ENCODE measurements around the gene TRABD2B. TPM values are rescaled to one million over a fixed set of nuclear protein-coding genes. Genes with fewer than 3 reads are reported as not detected.

Gene TRABD2B
- polyA plus RNA-seq, 1 of the 3 experiments (the other 2 are of a cell fraction): 0.03 TPM

- Histone ChIP-seq H4K20me1 (ENCODE audit: insufficient read depth) (no peaks in the 10 kb centered on the region), H3K4me1 (ENCODE audit: control insufficient read depth in 1 of 2, insufficient read depth in 2 of 2, low read depth in 1 of 2, low read length in 1 of 2) (peaks cover 0 to 9% of the 10 kb centered on the region in 2 experiments; a peak in 1 of 4 replicates), H3K27ac (ENCODE audit: low read depth in 2 of 2, low read length in 1 of 2) (no peak overlapping the region), H2AFZ (ENCODE audit: low read depth) (no peak overlapping the region), H3K9me3 (no peaks in the 10 kb centered on the region), H3K9ac (no peak overlapping the region), H3K9me2 (no peaks in the 10 kb centered on the region), H3K79me2 (ENCODE audit: insufficient read depth) (no peaks in the 10 kb centered on the region), H3F3A (replicated peaks; ENCODE audit: insufficient read depth) (no peaks in the 10 kb centered on the region), H3K4me2 (no peak overlapping the region), H3K4me3 (ENCODE audit: low read depth in 2 of 2, low read length in 1 of 2) (no peak overlapping the region), H3K36me3 (replicated peaks in 1 of 2; ENCODE audit: control insufficient read depth in 1 of 2, insufficient read depth in 2 of 2, low read length in 1 of 2) (no peaks in the 10 kb centered on the region), H3K27me3 (ENCODE audit: insufficient read depth) (no peaks in the 10 kb centered on the region)
- 58% methylated on average over 2 of the region's 2 CpGs for WGBS (ENCODE audit: low lambda C conversion rate)
- ChIA-PET POLR2A (no interaction called here), CTCF (interaction anchor here (0.6 kb wide), 1 partner anchor 203 kb away, joined by 3 read pairs; no protein-coding TSS in a partner anchor)
- no peak for DNase-seq
- TF ChIP-seq JUND (IDR thresholded peaks at IDR 0.05) (no peak), TCF12 (IDR thresholded peaks at IDR 0.05) (no peak), FOSL2 (IDR thresholded peaks at IDR 0.05; ENCODE audit: borderline replicate concordance, low read depth) (no peak), TAF1 (IDR thresholded peaks at IDR 0.05; ENCODE audit: borderline replicate concordance, low read depth, low read length) (no peak), GABPA (IDR thresholded peaks at IDR 0.05; ENCODE audit: low read depth) (no peak), GATA2 (CRISPR knock-in tag; IDR thresholded peaks at IDR 0.05) (no peak), FOXM1 (IDR thresholded peaks at IDR 0.05; ENCODE audit: low read depth) (no peak), POLR2AphosphoS5 (IDR thresholded peaks at IDR 0.05; ENCODE audit: low read depth, low read length) (no peak), RAD21 (IDR thresholded peaks at IDR 0.05; ENCODE audit: low read length) (no peak), ZBTB33 (IDR thresholded peaks at IDR 0.05; ENCODE audit: borderline replicate concordance, low read depth) (no peak), RXRA (IDR thresholded peaks at IDR 0.05; ENCODE audit: borderline replicate concordance, low read depth) (no peak), PBX3 (IDR thresholded peaks at IDR 0.05) (no peak), CHD2 (IDR thresholded peaks at IDR 0.05; ENCODE audit: low read length, partially characterized antibody) (no peak), EP300 (IDR thresholded peaks at IDR 0.05; ENCODE audit: borderline replicate concordance in 1 of 2, low read depth in 1 of 2, low read length in 1 of 2) (no peak), NRF1 (IDR thresholded peaks at IDR 0.05; ENCODE audit: low read depth, low read length) (no peak)
These were observed 55.5 kb downstream of the TRABD2B start for GRCh38 chr1:47941609-47942239.

GRCh38 chr1:47940779-47941178 is 56.4 kb downstream of the TRABD2B start:
- no peaks in the 10 kb centered on the region for H3K79me2 ChIP-seq (ENCODE audit: insufficient read depth)
- H3K27me3 ChIP-seq (ENCODE audit: insufficient read depth): no peaks in the 10 kb centered on the region
- H3K9ac ChIP-seq: no peak overlapping the region
- H3K36me3 ChIP-seq (replicated peaks in 1 of 2; ENCODE audit: control insufficient read depth in 1 of 2, insufficient read depth in 2 of 2, low read length in 1 of 2): no peaks in the 10 kb centered on the region
- ChIA-PET CTCF (interaction anchor here (1.0 kb wide), 1 partner anchor 12 kb away, joined by 4 read pairs; no protein-coding TSS in a partner anchor), POLR2A (no interaction called here)
- no peak overlapping the region for H2AFZ ChIP-seq (ENCODE audit: low read depth)
- no peaks in the 10 kb centered on the region for H4K20me1 ChIP-seq (ENCODE audit: insufficient read depth)
- H3K27ac ChIP-seq (ENCODE audit: low read depth in 2 of 2, low read length in 1 of 2): no peak overlapping the region
- peaks cover 0 to 9% of the 10 kb centered on the region in 2 experiments; a peak in 1 of 4 replicates for H3K4me1 ChIP-seq (ENCODE audit: control insufficient read depth in 1 of 2, insufficient read depth in 2 of 2, low read depth in 1 of 2, low read length in 1 of 2)
- no peaks in the 10 kb centered on the region for H3K9me2 ChIP-seq
- H3F3A ChIP-seq (replicated peaks; ENCODE audit: insufficient read depth): no peaks in the 10 kb centered on the region
- no peak overlapping the region for H3K4me2 ChIP-seq
- WGBS (ENCODE audit: low lambda C conversion rate): 40% methylated on average over 5 of the region's 5 CpGs
- no peak overlapping the region for H3K4me3 ChIP-seq (ENCODE audit: low read depth in 2 of 2, low read length in 1 of 2)
- no peak for DNase-seq
- H3K9me3 ChIP-seq: no peaks in the 10 kb centered on the region
- TF ChIP-seq CHD2 (IDR thresholded peaks at IDR 0.05; ENCODE audit: low read length, partially characterized antibody): no peak
- TF ChIP-seq YY1 (IDR thresholded peaks at IDR 0.05; ENCODE audit: low read depth): no peak
- TF ChIP-seq TAF1 (IDR thresholded peaks at IDR 0.05; ENCODE audit: borderline replicate concordance, low read depth, low read length): no peak
- no peak for TF ChIP-seq PBX3 (IDR thresholded peaks at IDR 0.05)
- TF ChIP-seq JUND (IDR thresholded peaks at IDR 0.05): no peak
- no peak for TF ChIP-seq REST (IDR thresholded peaks at IDR 0.05; ENCODE audit: low read depth, low read length)
- TF ChIP-seq GABPA (IDR thresholded peaks at IDR 0.05; ENCODE audit: low read depth): no peak

Data from SK-N-SH (cell line).